ENCODE data around the gene NPPB.

DNA sequence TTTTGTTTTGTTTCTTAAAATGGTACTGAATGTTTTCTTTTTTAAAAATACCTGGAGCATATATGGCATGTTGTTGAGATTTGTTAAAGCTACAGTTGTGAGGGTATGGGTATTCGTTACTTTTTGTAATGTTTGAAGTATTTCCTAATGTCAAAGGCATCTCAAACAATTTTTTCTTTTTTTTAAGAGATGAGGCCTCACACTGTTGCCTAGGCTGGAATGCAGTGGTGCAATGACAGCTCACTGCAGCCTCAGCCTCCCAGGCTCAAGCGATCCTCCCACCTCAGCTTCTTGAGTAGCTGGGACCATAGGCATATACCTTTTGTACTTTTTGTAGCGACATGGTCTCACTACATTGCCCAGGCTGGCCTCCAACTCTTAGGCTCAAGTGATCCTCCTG, 36.7 kb downstream of the NPPB start:
- TF ChIP-seq CREB1 (IDR thresholded peaks at IDR 0.05), result no peak
- TF ChIP-seq PHF8 (conservative IDR thresholded peaks at IDR 0.05; ENCODE audit: low read depth, low read length), result no peak
- TF ChIP-seq, protein P1, sequence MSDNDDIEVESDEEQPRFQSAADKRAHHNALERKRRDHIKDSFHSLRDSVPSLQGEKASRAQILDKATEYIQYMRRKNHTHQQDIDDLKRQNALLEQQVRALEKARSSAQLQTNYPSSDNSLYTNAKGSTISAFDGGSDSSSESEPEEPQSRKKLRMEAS (IDR thresholded peaks at IDR 0.05), result no peak
- TF ChIP-seq CTCF (IDR thresholded peaks at IDR 0.05; ENCODE audit: control extremely low read depth in 1 of 3, insufficient read depth in 1 of 3, low read depth in 1 of 3, low read length in 3 of 3), result no peak
- TF ChIP-seq NRF1 (IDR thresholded peaks at IDR 0.05; ENCODE audit: low read depth, low read length), result no peak
- no peak for TF ChIP-seq ATF3 (IDR thresholded peaks at IDR 0.05; ENCODE audit: insufficient read depth, low read depth, low read length)
- TF ChIP-seq KDM1A (IDR thresholded peaks at IDR 0.05; ENCODE audit: borderline replicate concordance, low read length), result no peak

All from H1 (cell line).